Fibroblast of skin of right biceps (primary cell): ENCODE measurements around the gene RHPN2.
A peak's percentile ranks its signal among the peaks of the same experiment; 100 is the strongest.
"Not testable (repeated sequence)": the region's sequence is repeated elsewhere in the genome, so short reads cannot be mapped to it uniquely, and the experiment has no call there.

Experiments used
- DNase-seq: peaks from one replicate; pipeline ENCODE4 v3.0.0-alpha.2; 2013

RHPN2 gene

GRCh38 chr19:32971715-32972540, 92.8 kb downstream of the RHPN2 start, which contains the start of the genes CEP89 and FAAP24:
CEP89 (minus strand) TSS chr19:32971958; CDS start chr19:32971874, 84 bp downstream.
FAAP24 (plus strand) TSS chr19:32972242; CDS start chr19:32973197, 955 bp downstream.
- DNase-seq, result peak; percentile 99

GRCh38 chr19:32971012-32971595, 93.6 kb downstream of the RHPN2 start:
- DNase-seq, result no peak

GRCh38 chr19:32969549-32969948, 95.1 kb downstream of the RHPN2 start:
- no peak for DNase-seq

GRCh38 chr19:32966750-32967149, 97.9 kb downstream of the RHPN2 start:
- DNase-seq, result no peak

GRCh38 chr19:32945260-32945659, 119.4 kb downstream of the RHPN2 start:
- no peak for DNase-seq

GRCh38 chr19:32941273-32941672, 123.4 kb downstream of the RHPN2 start:
- not testable (repeated sequence) for DNase-seq

- no peak for DNase-seq
These were observed 128.6 kb downstream of the RHPN2 start for GRCh38 chr19:32936065-32936464.

- no peak for DNase-seq
These were observed 129.1 kb downstream of the RHPN2 start for GRCh38 chr19:32935629-32936028.

GRCh38 chr19:32933571-32933970, 131.1 kb downstream of the RHPN2 start:
- DNase-seq, result no peak

GRCh38 chr19:32930567-32930966, 134.1 kb downstream of the RHPN2 start:
- no peak for DNase-seq

GRCh38 chr19:32928806-32929205, 135.9 kb downstream of the RHPN2 start:
- no peak for DNase-seq
